DND-41 (cell line): ENCODE measurements around the gene TXNDC16.

Source experiments
- EZH2 ChIP-seq: IDR thresholded peaks from 3 replicates; pipeline ENCODE4 v1.6.1; 2012; ENCODE audit warnings: borderline replicate concordance, low read depth, mild to moderate bottlenecking, moderate library complexity, low read length, inconsistent platforms; ENCODE audit not compliant: severe bottlenecking
- TF ChIP-seq, protein P1 (sequence below): IDR thresholded peaks from 2 replicates; pipeline ENCODE4 v1.5.1; 2012; ENCODE audit warnings: borderline replicate concordance, low read length, moderate library complexity, mild to moderate bottlenecking; ENCODE audit not compliant: poor library complexity, severe bottlenecking; ENCODE audit errors: extremely low read depth

DNA sequence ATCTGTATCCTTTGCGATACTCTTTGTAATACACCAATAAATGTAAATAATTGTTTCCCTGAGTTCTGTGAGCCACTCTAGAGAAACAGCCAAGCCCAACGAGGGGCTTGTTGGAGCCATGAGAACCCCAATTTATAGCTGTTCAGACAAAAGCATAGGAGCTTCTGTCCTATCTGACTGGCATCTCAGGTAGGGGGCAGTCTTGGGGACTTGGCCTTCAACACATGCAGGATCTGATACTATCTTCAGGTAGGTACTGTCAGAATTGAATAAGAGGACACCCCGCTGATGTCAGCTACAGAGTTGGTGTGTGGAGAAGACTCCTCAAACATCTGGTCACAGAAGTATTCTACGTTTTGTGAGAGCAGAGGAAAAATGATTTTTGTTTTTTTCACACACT, 25.3 kb downstream of the TXNDC16 start:
- TF ChIP-seq EZH2, result no peak
- TF ChIP-seq, protein P1, sequence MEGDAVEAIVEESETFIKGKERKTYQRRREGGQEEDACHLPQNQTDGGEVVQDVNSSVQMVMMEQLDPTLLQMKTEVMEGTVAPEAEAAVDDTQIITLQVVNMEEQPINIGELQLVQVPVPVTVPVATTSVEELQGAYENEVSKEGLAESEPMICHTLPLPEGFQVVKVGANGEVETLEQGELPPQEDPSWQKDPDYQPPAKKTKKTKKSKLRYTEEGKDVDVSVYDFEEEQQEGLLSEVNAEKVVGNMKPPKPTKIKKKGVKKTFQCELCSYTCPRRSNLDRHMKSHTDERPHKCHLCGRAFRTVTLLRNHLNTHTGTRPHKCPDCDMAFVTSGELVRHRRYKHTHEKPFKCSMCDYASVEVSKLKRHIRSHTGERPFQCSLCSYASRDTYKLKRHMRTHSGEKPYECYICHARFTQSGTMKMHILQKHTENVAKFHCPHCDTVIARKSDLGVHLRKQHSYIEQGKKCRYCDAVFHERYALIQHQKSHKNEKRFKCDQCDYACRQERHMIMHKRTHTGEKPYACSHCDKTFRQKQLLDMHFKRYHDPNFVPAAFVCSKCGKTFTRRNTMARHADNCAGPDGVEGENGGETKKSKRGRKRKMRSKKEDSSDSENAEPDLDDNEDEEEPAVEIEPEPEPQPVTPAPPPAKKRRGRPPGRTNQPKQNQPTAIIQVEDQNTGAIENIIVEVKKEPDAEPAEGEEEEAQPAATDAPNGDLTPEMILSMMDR, result no peak
